Neural cell (in vitro differentiated cells): ENCODE measurements around the gene MID1. TPM values are rescaled to one million over a fixed set of nuclear protein-coding genes. Genes with fewer than 3 reads are reported as not detected.

ENCODE experiments used
- H2AFZ ChIP-seq: fragments of 200-600, 300-800 bp; sonication (generic), shearing (Covaris generic); 2 replicates; pipeline ENCODE4 v1.6.0; 2014; ENCODE audit warnings: low read depth, mild to moderate bottlenecking, antibody characterized with exemption, low read length, moderate library complexity
- H3F3A ChIP-seq: fragments of 200-600 bp; shearing (Covaris generic); 2 replicates; pipeline ENCODE4 v1.6.1; 2016; ENCODE audit warnings: mild to moderate bottlenecking, moderate library complexity, mixed read lengths, antibody characterized with exemption, low read length; ENCODE audit not compliant: insufficient read depth, poor library complexity, severe bottlenecking
- H3K27ac ChIP-seq: fragments of 200-600, 300-800 bp; sonication (generic), shearing (Covaris generic); 2 replicates; pipeline ENCODE4 v1.5.1; 2014; ENCODE audit warnings: mild to moderate bottlenecking, low read length, moderate library complexity
- H3K27me3 ChIP-seq: fragments of 300-800, 200-600 bp; sonication (generic), shearing (Covaris generic); 2 replicates; pipeline ENCODE4 v1.6.0; 2014; ENCODE audit warnings: mild to moderate bottlenecking, low read depth, low read length, moderate library complexity; ENCODE audit not compliant: insufficient read depth
- H3K36me3 ChIP-seq: fragments of 300-800, 200-600 bp; sonication (generic), shearing (Covaris generic); 2 replicates; pipeline ENCODE4 v1.5.1; 2014; ENCODE audit warnings: mild to moderate bottlenecking, antibody characterized with exemption, low read length, moderate library complexity; ENCODE audit not compliant: insufficient read depth
- H3K4me2 ChIP-seq: fragments of 300-800, 200-600 bp; sonication (generic), shearing (Covaris generic); 2 replicates; pipeline ENCODE4 v1.6.0; 2014; ENCODE audit warnings: mild to moderate bottlenecking, low read length
- H3K4me3 ChIP-seq: fragments of 300-800, 200-600 bp; sonication (generic), shearing (Covaris generic); 2 replicates; pipeline ENCODE4 v1.5.1; 2014; ENCODE audit warnings: mild to moderate bottlenecking, low read length, moderate library complexity
- H3K79me2 ChIP-seq: fragments of 200-600 bp; shearing (Covaris generic); replicated peaks from 2 replicates; pipeline ENCODE4 v1.6.0; 2014; ENCODE audit warnings: mild to moderate bottlenecking, low read length, moderate library complexity; ENCODE audit not compliant: insufficient read depth
- H3K9ac ChIP-seq: fragments of 300-800, 200-600 bp; sonication (generic), shearing (Covaris generic); 2 replicates; pipeline ENCODE4 v1.6.1; 2016; ENCODE audit warnings: mild to moderate bottlenecking, low read length, mixed read lengths
- H3K9me2 ChIP-seq: fragments of 200-600 bp; shearing (Covaris generic); 2 replicates; pipeline ENCODE4 v1.6.1; 2016; ENCODE audit warnings: mild to moderate bottlenecking, low read length, mixed read lengths; ENCODE audit not compliant: insufficient read depth
- H3K9me3 ChIP-seq: fragments of 200-600, 300-800 bp; sonication (generic), shearing (Covaris generic); 2 replicates; pipeline ENCODE4 v1.6.1; 2016; ENCODE audit warnings: mild to moderate bottlenecking, mixed run types, low read length, moderate library complexity, mixed read lengths
- H4K20me1 ChIP-seq: fragments of 200-600 bp; shearing (Covaris generic); 2 replicates; pipeline ENCODE4 v1.6.1; 2016; ENCODE audit warnings: mild to moderate bottlenecking, mixed run types; ENCODE audit not compliant: insufficient read depth
- EP300 ChIP-seq: fragments of 450-650 bp; conservative IDR thresholded peaks from 2 replicates; pipeline ENCODE4 v1.6.1; 2014; ENCODE audit warnings: antibody characterized with exemption, mild to moderate bottlenecking, moderate library complexity; ENCODE audit not compliant: poor library complexity, severe bottlenecking
- EZH2 ChIP-seq: fragments of 200-600, 300-800 bp; shearing (Covaris generic), sonication (generic); IDR thresholded peaks from 2 replicates; pipeline ENCODE4 v1.6.1; 2014; ENCODE audit warnings: antibody characterized with exemption, low read length, borderline replicate concordance, mild to moderate bottlenecking; ENCODE audit not compliant: insufficient read depth, poor library complexity, severe bottlenecking
- MXI1 ChIP-seq: fragments of 450-650 bp; conservative IDR thresholded peaks from 2 replicates; pipeline ENCODE4 v1.6.1; 2014; ENCODE audit warnings: antibody characterized with exemption, mild to moderate bottlenecking; ENCODE audit not compliant: poor library complexity, severe bottlenecking
- POLR2AphosphoS5 ChIP-seq: IDR thresholded peaks from 2 replicates; pipeline ENCODE4 v1.6.1; 2012
- RAD21 ChIP-seq: fragments of 450-650 bp; conservative IDR thresholded peaks from 2 replicates; pipeline ENCODE4 v1.6.1; 2014; ENCODE audit warnings: antibody characterized with exemption, mild to moderate bottlenecking, moderate library complexity
- SMC3 ChIP-seq: fragments of 450-650 bp; conservative IDR thresholded peaks from 2 replicates; pipeline ENCODE4 v1.6.1; 2014; ENCODE audit warnings: antibody characterized with exemption, mild to moderate bottlenecking, moderate library complexity; ENCODE audit not compliant: poor library complexity
- TAF1 ChIP-seq: IDR thresholded peaks from 2 replicates; pipeline ENCODE4 v1.6.1; 2012; ENCODE audit warnings: low read depth
- polyA plus RNA-seq: library from polyadenylated mRNA; depleted of rRNA; stranded (reverse); fragments of >200 nt; gene quantifications from 2 replicates; pipeline ENCODE4 v1.2.3, GENCODE V29; 2014
- TF ChIP-seq, protein P1 (sequence below): IDR thresholded peaks from 2 replicates; pipeline ENCODE4 v1.6.1; 2012; ENCODE audit warnings: borderline replicate concordance
- TF ChIP-seq, protein P2 (sequence below): fragments of 450-650 bp; IDR thresholded peaks from 2 replicates; pipeline ENCODE4 v1.5.1; 2014; ENCODE audit warnings: antibody characterized with exemption, mild to moderate bottlenecking, moderate library complexity; ENCODE audit not compliant: poor library complexity, severe bottlenecking

Gene MID1
- polyA plus RNA-seq, 1 donor from 2014 or later, result 16.6 TPM

DNA sequence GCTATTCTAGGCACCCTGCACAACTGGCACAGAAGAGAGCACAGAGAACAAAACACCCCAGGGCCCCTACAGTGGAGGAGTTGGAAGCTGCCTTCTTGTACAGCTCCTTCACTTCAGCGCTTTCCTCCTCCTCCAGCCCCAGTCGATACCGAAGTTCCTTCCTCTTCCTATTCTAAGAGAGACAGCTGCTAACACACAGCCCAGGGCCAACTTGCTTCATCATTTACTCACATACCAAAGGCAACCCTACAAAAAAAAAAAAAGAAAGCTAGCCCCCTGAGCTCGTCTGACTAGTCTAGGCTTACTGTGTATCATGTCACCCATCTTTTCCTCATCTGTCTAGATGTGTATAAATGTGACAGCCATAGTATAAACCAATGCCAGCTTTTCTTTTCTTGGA, 64.5 kb downstream of the MID1 start:
- H4K20me1 ChIP-seq, result no peaks in the 10 kb centered on the region
- no peaks in the 10 kb centered on the region for H3K36me3 ChIP-seq
- no peak overlapping the region for H2AFZ ChIP-seq
- no peak overlapping the region for H3K9ac ChIP-seq
- H3K4me3 ChIP-seq, result no peak overlapping the region
- H3K4me2 ChIP-seq, result no peak overlapping the region
- no peaks in the 10 kb centered on the region for H3K9me3 ChIP-seq
- no peaks in the 10 kb centered on the region for H3F3A ChIP-seq
- no peaks in the 10 kb centered on the region for H3K27me3 ChIP-seq
- no peak overlapping the region for H3K27ac ChIP-seq
- TF ChIP-seq POLR2AphosphoS5, result no peak
- TF ChIP-seq EZH2, result no peak
- TF ChIP-seq, protein P1, sequence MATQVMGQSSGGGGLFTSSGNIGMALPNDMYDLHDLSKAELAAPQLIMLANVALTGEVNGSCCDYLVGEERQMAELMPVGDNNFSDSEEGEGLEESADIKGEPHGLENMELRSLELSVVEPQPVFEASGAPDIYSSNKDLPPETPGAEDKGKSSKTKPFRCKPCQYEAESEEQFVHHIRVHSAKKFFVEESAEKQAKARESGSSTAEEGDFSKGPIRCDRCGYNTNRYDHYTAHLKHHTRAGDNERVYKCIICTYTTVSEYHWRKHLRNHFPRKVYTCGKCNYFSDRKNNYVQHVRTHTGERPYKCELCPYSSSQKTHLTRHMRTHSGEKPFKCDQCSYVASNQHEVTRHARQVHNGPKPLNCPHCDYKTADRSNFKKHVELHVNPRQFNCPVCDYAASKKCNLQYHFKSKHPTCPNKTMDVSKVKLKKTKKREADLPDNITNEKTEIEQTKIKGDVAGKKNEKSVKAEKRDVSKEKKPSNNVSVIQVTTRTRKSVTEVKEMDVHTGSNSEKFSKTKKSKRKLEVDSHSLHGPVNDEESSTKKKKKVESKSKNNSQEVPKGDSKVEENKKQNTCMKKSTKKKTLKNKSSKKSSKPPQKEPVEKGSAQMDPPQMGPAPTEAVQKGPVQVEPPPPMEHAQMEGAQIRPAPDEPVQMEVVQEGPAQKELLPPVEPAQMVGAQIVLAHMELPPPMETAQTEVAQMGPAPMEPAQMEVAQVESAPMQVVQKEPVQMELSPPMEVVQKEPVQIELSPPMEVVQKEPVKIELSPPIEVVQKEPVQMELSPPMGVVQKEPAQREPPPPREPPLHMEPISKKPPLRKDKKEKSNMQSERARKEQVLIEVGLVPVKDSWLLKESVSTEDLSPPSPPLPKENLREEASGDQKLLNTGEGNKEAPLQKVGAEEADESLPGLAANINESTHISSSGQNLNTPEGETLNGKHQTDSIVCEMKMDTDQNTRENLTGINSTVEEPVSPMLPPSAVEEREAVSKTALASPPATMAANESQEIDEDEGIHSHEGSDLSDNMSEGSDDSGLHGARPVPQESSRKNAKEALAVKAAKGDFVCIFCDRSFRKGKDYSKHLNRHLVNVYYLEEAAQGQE, result no peak
- no peak for TF ChIP-seq RAD21
- no peak for TF ChIP-seq TAF1
- TF ChIP-seq, protein P2, sequence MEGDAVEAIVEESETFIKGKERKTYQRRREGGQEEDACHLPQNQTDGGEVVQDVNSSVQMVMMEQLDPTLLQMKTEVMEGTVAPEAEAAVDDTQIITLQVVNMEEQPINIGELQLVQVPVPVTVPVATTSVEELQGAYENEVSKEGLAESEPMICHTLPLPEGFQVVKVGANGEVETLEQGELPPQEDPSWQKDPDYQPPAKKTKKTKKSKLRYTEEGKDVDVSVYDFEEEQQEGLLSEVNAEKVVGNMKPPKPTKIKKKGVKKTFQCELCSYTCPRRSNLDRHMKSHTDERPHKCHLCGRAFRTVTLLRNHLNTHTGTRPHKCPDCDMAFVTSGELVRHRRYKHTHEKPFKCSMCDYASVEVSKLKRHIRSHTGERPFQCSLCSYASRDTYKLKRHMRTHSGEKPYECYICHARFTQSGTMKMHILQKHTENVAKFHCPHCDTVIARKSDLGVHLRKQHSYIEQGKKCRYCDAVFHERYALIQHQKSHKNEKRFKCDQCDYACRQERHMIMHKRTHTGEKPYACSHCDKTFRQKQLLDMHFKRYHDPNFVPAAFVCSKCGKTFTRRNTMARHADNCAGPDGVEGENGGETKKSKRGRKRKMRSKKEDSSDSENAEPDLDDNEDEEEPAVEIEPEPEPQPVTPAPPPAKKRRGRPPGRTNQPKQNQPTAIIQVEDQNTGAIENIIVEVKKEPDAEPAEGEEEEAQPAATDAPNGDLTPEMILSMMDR, result no peak
- no peak for TF ChIP-seq EP300
- no peak for TF ChIP-seq SMC3
- no peak for TF ChIP-seq MXI1
- peaks cover 18% of the 10 kb centered on the region for H3K79me2 ChIP-seq
- no peaks in the 10 kb centered on the region for H3K9me2 ChIP-seq

- Histone ChIP-seq H3K27me3 (no peaks in the 10 kb centered on the region), H3K79me2 (peaks cover 18% of the 10 kb centered on the region), H2AFZ (no peak overlapping the region), H4K20me1 (no peaks in the 10 kb centered on the region), H3K9me2 (no peaks in the 10 kb centered on the region), H3K27ac (no peak overlapping the region), H3K4me3 (no peak overlapping the region), H3F3A (no peaks in the 10 kb centered on the region), H3K9me3 (no peaks in the 10 kb centered on the region), H3K4me2 (no peak overlapping the region), H3K36me3 (no peaks in the 10 kb centered on the region), H3K9ac (no peak overlapping the region)
- TF ChIP-seq MXI1 (no peak), EZH2 (no peak), POLR2AphosphoS5 (no peak), SMC3 (no peak), TAF1 (no peak)
- TF ChIP-seq, protein P1, result no peak
Measured at GRCh38 chrX:10554612-10555270, 65.6 kb downstream of the MID1 start.
